Loucy (cell line): Measurements from ENCODE around the gene PDE4D.

Source experiments
- EZH2phosphoT487 ChIP-seq: fragments of 200-600 bp; IDR thresholded peaks from 2 replicates; pipeline ENCODE4 v1.6.1; 2018; ENCODE audit warnings: antibody characterized with exemption, mild to moderate bottlenecking, moderate library complexity, borderline replicate concordance
- TF ChIP-seq, protein P1 (sequence below): fragments of 200-600 bp; sonication (generic); conservative IDR thresholded peaks from 2 replicates; pipeline ENCODE4 v1.5.1; 2014; ENCODE audit warnings: mild to moderate bottlenecking, antibody characterized with exemption, low read length

DNA sequence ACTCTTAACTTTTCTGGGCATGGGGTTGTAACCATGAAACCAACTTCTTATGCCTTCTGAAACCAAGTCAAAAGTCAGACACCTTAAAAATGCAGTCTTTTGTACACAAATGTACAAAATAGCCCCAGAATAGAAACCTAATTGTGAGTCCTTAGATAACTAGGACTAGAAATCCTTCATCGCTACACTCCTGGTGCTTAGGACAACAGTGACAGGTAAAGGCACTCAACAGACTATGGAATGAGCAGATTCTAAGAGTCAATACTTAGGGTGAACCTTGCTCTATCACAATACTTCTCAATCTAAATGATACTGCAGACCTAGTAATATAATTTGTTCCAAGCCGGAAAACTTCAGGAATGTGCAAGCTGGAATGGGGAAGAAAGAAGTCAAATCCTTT, 163.7 kb downstream of the PDE4D start:
- TF ChIP-seq, protein P1, sequence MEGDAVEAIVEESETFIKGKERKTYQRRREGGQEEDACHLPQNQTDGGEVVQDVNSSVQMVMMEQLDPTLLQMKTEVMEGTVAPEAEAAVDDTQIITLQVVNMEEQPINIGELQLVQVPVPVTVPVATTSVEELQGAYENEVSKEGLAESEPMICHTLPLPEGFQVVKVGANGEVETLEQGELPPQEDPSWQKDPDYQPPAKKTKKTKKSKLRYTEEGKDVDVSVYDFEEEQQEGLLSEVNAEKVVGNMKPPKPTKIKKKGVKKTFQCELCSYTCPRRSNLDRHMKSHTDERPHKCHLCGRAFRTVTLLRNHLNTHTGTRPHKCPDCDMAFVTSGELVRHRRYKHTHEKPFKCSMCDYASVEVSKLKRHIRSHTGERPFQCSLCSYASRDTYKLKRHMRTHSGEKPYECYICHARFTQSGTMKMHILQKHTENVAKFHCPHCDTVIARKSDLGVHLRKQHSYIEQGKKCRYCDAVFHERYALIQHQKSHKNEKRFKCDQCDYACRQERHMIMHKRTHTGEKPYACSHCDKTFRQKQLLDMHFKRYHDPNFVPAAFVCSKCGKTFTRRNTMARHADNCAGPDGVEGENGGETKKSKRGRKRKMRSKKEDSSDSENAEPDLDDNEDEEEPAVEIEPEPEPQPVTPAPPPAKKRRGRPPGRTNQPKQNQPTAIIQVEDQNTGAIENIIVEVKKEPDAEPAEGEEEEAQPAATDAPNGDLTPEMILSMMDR: no peak
- TF ChIP-seq EZH2phosphoT487: no peak
